Stimulated activated CD4-positive, alpha-beta T cell treated with anti-CD3 and anti-CD28 coated beads, Interleukin-12 subunit alpha, Interleukin-12 subunit beta, amount 100 ng/mL, for 4 hours (primary cell): ENCODE results near the gene CHST11.
A peak's percentile ranks its signal among the peaks of the same experiment; 100 is the strongest.

ENCODE experiments used
- DNase-seq: peaks from one replicate; pipeline ENCODE4 v3.0.0-alpha.2; 2020

The CHST11 gene

GRCh38 chr12:104707194-104707593 is 250.4 kb downstream of the CHST11 start:
- DNase-seq = no peak

GRCh38 chr12:104707794-104708558 is 251.2 kb downstream of the CHST11 start:
- no peak for DNase-seq

- DNase-seq = no peak
Observed at GRCh38 chr12:104708891-104709290, 252.1 kb downstream of the CHST11 start.

- no peak for DNase-seq
Observed at GRCh38 chr12:104709692-104710435, 253.1 kb downstream of the CHST11 start.

- DNase-seq = no peak
Observed at GRCh38 chr12:104710940-104711689, 254.4 kb downstream of the CHST11 start.

- DNase-seq = no peak
Observed at GRCh38 chr12:104712477-104712876, 255.7 kb downstream of the CHST11 start.

- DNase-seq = no peak
Observed at GRCh38 chr12:104712968-104713367, 256.2 kb downstream of the CHST11 start.

- no peak for DNase-seq
Observed at GRCh38 chr12:104713444-104713843, 256.7 kb downstream of the CHST11 start.

GRCh38 chr12:104714369-104714768 is 257.6 kb downstream of the CHST11 start:
- no peak for DNase-seq

- no peak for DNase-seq
Observed at GRCh38 chr12:104716172-104716571, 259.4 kb downstream of the CHST11 start.

- no peak for DNase-seq
Observed at GRCh38 chr12:104718304-104718929, 261.7 kb downstream of the CHST11 start.

- DNase-seq = no peak
Observed at GRCh38 chr12:104719700-104720338, 263.1 kb downstream of the CHST11 start.

- peak; percentile 23 for DNase-seq
Observed at GRCh38 chr12:104720339-104721038, 263.7 kb downstream of the CHST11 start.

- DNase-seq = no peak
Observed at GRCh38 chr12:104721039-104721405, 264.3 kb downstream of the CHST11 start.

GRCh38 chr12:104721936-104722335 is 265.2 kb downstream of the CHST11 start:
- DNase-seq = no peak

GRCh38 chr12:104722601-104723534 is 266.1 kb downstream of the CHST11 start:
- no peak for DNase-seq

- no peak for DNase-seq
Observed at GRCh38 chr12:104723895-104724294, 267.1 kb downstream of the CHST11 start.

- DNase-seq = no peak
Observed at GRCh38 chr12:104724992-104725585, 268.3 kb downstream of the CHST11 start.

GRCh38 chr12:104725610-104726009 is 268.9 kb downstream of the CHST11 start:
- no peak for DNase-seq

GRCh38 chr12:104727726-104728465 is 271.1 kb downstream of the CHST11 start:
- no peak for DNase-seq
